IMR-90 (cell line): ENCODE data around the gene DTX1. TPM values are rescaled to one million over a fixed set of nuclear protein-coding genes. Genes with fewer than 3 reads are reported as not detected.

Experiments
- ATAC-seq: fragments of 200-7000 bp; cut with Tn5 transposase; 2 replicates; pipeline ENCODE4 v1.9.1; 2020; ENCODE audit warnings: low read depth, mild to moderate bottlenecking, moderate library complexity
- BruUV-seq: library from RNA; stranded (reverse); fragments of 400-500 nt; replicated peaks from 2 replicates; lab custom pipeline; 2021; lab: Mats Ljungman, UMichigan
- CTCF ChIA-PET: fragments of 300-600 bp; formaldehyde crosslinking; extraction: SDS; loops from one replicate; lab custom pipeline; 2021; ENCODE audit warnings: antibody characterized with exemption; lab: Yijun Ruan, JAX
- POLR2A ChIA-PET: fragments of 300-600 bp; sonication (Branson Sonifier 250); formaldehyde crosslinking; loops from one replicate; lab custom pipeline; 2022; ENCODE audit warnings: antibody characterized with exemption; ENCODE audit not compliant: unreplicated experiment; lab: Charles Lee
- DNase-seq: peaks from one replicate; pipeline ENCODE4 v3.0.0; 2013
- H2AFZ ChIP-seq: replicated peaks from 2 replicates; pipeline ENCODE3; 2013; ENCODE audit warnings: low read length, mild to moderate bottlenecking; ENCODE audit not compliant: poor library complexity
- H2AK5ac ChIP-seq: 2 replicates; pipeline ENCODE4 v1.6.1; 2013; ENCODE audit warnings: low read depth, low read length, inconsistent platforms
- H2AK9ac ChIP-seq: replicated peaks from 2 replicates; pipeline ENCODE3; 2013; ENCODE audit warnings: mild to moderate bottlenecking, low read depth, low read length, moderate library complexity; ENCODE audit not compliant: poor library complexity
- H2BK120ac ChIP-seq: 2 replicates; pipeline ENCODE4 v1.6.1; 2013; ENCODE audit warnings: low read depth, low read length, inconsistent platforms
- H2BK15ac ChIP-seq: 3 replicates; pipeline ENCODE4 v1.6.1; 2013; ENCODE audit warnings: low read depth, low read length, inconsistent platforms
- H2BK20ac ChIP-seq: 2 replicates; pipeline ENCODE4 v1.6.1; 2013; ENCODE audit warnings: low read depth, mild to moderate bottlenecking, inconsistent platforms, low read length, moderate library complexity
- H2BK5ac ChIP-seq: 2 replicates; pipeline ENCODE4 v1.6.1; 2013; ENCODE audit warnings: mild to moderate bottlenecking, low read depth, low read length, inconsistent platforms; ENCODE audit not compliant: poor library complexity, severe bottlenecking
- H3K14ac ChIP-seq: replicated peaks from 2 replicates; pipeline ENCODE4 v1.6.1; 2013; ENCODE audit warnings: low read depth, low read length, inconsistent platforms
- H3K18ac ChIP-seq: 2 replicates; pipeline ENCODE4 v1.6.1; 2013; ENCODE audit warnings: low read depth, low read length, control low read depth
- H3K23ac ChIP-seq: 2 replicates; pipeline ENCODE4 v1.6.1; 2013; ENCODE audit warnings: low read depth, low read length, inconsistent platforms
- H3K27ac ChIP-seq: 2 replicates; pipeline ENCODE4 v1.5.1; 2013; ENCODE audit warnings: mild to moderate bottlenecking, control low read depth, low read length; ENCODE audit not compliant: insufficient read depth
- H3K27me3 ChIP-seq: 2 replicates; pipeline ENCODE4 v1.6.1; 2013; ENCODE audit warnings: low read length; ENCODE audit not compliant: control insufficient read depth, insufficient read depth
- H3K36me3 ChIP-seq: 2 replicates; pipeline ENCODE4 v1.6.1; 2013; ENCODE audit warnings: low read length, mixed read lengths; ENCODE audit not compliant: control insufficient read depth, insufficient read depth
- H3K4ac ChIP-seq: 2 replicates; pipeline ENCODE4 v1.6.1; 2013; ENCODE audit warnings: low read depth, low read length, inconsistent platforms
- H3K4me1 ChIP-seq: 2 replicates; pipeline ENCODE4 v1.6.1; 2013; ENCODE audit warnings: low read length, mixed read lengths; ENCODE audit not compliant: control insufficient read depth, insufficient read depth
- H3K4me2 ChIP-seq: 2 replicates; pipeline ENCODE4 v1.6.1; 2013; ENCODE audit warnings: low read depth, mild to moderate bottlenecking, control low read depth, low read length, moderate library complexity
- H3K4me3 ChIP-seq: 2 replicates; pipeline ENCODE4 v1.5.1; 2013; ENCODE audit warnings: low read depth, mild to moderate bottlenecking, control low read depth, low read length, moderate library complexity; ENCODE audit not compliant: insufficient read depth
- H3K56ac ChIP-seq: 2 replicates; pipeline ENCODE4 v1.6.1; 2013; ENCODE audit warnings: low read length, inconsistent platforms; ENCODE audit not compliant: insufficient read depth; ENCODE audit errors: extremely low read depth
- H3K79me1 ChIP-seq, 2 experiments: 2 replicates each; pipeline ENCODE4 v1.6.1; 2013; ENCODE audit warnings: low read length in 2 of 2, inconsistent platforms in 1 of 2, low read depth in 1 of 2
- H3K9ac ChIP-seq: 2 replicates; pipeline ENCODE4 v1.6.1; 2013; ENCODE audit warnings: low read depth, low read length, control low read depth
- H3K9me1 ChIP-seq: 2 replicates; pipeline ENCODE4 v1.6.1; 2013; ENCODE audit warnings: low read length, inconsistent platforms; ENCODE audit not compliant: insufficient read depth
- H3K9me3 ChIP-seq: 2 replicates; pipeline ENCODE4 v1.6.1; 2013; ENCODE audit warnings: low read length; ENCODE audit not compliant: control insufficient read depth, insufficient read depth
- H4K20me1 ChIP-seq: 2 replicates; pipeline ENCODE4 v1.6.1; 2013; ENCODE audit warnings: low read length, inconsistent platforms; ENCODE audit not compliant: insufficient read depth
- H4K5ac ChIP-seq: 2 replicates; pipeline ENCODE4 v1.6.1; 2013; ENCODE audit warnings: mild to moderate bottlenecking, low read depth, low read length, control low read depth
- H4K8ac ChIP-seq, 2 experiments: 2 replicates each; pipeline ENCODE4 v1.6.1; 2013; ENCODE audit warnings: low read depth in 2 of 2, low read length in 2 of 2, control low read depth in 1 of 2, inconsistent platforms in 1 of 2
- H4K91ac ChIP-seq: 2 replicates; pipeline ENCODE4 v1.6.1; 2013; ENCODE audit warnings: low read depth, low read length, inconsistent platforms; ENCODE audit not compliant: insufficient read depth
- MAFK ChIP-seq: IDR thresholded peaks from 2 replicates; pipeline ENCODE4 v1.6.1; 2012; ENCODE audit warnings: low read depth, low read length, improper control_type of control experiment
- RAD21 ChIP-seq: IDR thresholded peaks from 2 replicates; pipeline ENCODE4 v1.6.1; 2012; ENCODE audit warnings: low read length, improper control_type of control experiment
- RCOR1 ChIP-seq: IDR thresholded peaks from 2 replicates; pipeline ENCODE4 v1.6.1; 2012; ENCODE audit warnings: mild to moderate bottlenecking, low read length, improper control_type of control experiment; ENCODE audit not compliant: insufficient replicate concordance
- WGBS, 2 experiments: methylation state at CpG; one replicate each; pipeline versions ENCODE4 v1.1.5 to v1.1.7; 2013; ENCODE audit warnings: missing lambda C conversion rate in 2 of 2; ENCODE audit not compliant: insufficient read length in 1 of 2; ENCODE audit errors: extremely low coverage in 2 of 2; 5-methylcytosine and 5-hydroxymethylcytosine counted together
- dilution Hi-C: fragments of 300-500 bp; cut with HindIII; formaldehyde crosslinking; loops from one replicate; pipeline ENCODE4 v1.14.3; 2018; ENCODE audit warnings: low sequenced_read_pairs; ENCODE audit not compliant: unreplicated experiment
- in situ Hi-C: fragments of 300-500 bp; cut with MboI; formaldehyde crosslinking; loops from 3 replicates; pipeline ENCODE4 v1.14.3; 2019; ENCODE audit warnings: low sequenced_read_pairs, inconsistent platforms, mixed read lengths
- intact Hi-C: fragments of 100-400 bp; cut with micrococcal nuclease; formaldehyde crosslinking; loops from 2 replicates; pipeline ENCODE4 v1.10.0; 2022
- polyA plus RNA-seq, 3 experiments: library from polyadenylated mRNA; depleted of rRNA; stranded (reverse); fragments of >200 nt; gene quantifications; 2 replicates each; pipeline ENCODE4 v1.2.3, GENCODE V29; 2012; ENCODE audit warnings: low replicate concordance in 1 of 3
- total RNA-seq: library from RNA; depleted of rRNA; stranded (reverse); fragments of >200 nt; gene quantifications from 2 replicates; pipeline ENCODE4 v1.2.3, GENCODE V29; 2012
- TF ChIP-seq, protein P1 (sequence below): conservative IDR thresholded peaks from 2 replicates; pipeline ENCODE4 v1.5.1; 2012; ENCODE audit warnings: mild to moderate bottlenecking, low read depth, low read length, improper control_type of control experiment
- TF ChIP-seq, protein P2 (sequence below): fragments of 150-350 bp; IDR thresholded peaks from 2 replicates; pipeline ENCODE4 v1.6.1; 2016; ENCODE audit warnings: low read depth, mild to moderate bottlenecking, low read length, moderate library complexity, borderline replicate concordance

DTX1 gene
- total and polyA plus RNA-seq, 2 of the 4 experiments (the other 2 are of a cell fraction): not detected

DNA sequence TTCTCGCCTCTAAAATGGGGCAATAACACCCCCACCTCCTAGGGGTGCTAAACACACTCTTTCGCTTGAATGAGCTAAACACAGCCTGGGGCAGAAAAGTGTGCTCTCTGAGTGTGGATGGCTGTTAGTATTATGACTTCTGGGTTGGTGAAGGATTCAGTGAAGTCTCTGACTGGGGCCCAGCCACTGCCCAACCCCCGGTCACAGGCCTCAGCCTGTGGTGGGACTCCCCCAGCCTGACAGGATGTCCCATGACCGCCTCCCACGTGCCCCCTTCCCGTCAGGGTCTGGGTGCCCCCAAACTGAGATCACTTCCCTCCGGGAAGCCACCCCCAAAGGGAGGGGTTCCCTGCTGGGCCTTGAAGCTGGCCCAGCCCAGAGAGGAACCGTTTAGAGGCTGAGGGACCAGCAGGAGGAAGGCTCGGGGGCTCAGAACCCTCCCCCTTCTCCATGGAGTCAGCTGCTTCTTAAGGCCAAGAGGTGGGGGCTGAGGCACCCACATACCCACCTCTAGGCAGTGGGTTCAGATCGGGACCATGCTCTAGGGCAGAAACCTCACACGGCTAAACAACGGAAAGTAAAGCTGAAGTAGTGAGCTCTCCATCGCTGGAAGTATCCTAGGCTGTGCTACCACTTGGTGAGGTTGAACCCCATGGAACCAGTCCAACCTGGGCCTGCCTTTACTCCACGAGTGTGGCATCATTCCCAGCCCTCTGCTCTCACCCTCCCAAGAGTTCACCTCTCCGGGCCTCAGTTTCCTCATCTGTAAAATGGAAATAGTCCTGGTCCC, 13.8 kb downstream of the DTX1 start:
- Histone ChIP-seq H2AK5ac (no peak overlapping the region), H2AFZ (no peak overlapping the region), H3K4me1 (no peaks in the 10 kb centered on the region), H3K4me2 (no peak overlapping the region), H2BK15ac (no peak overlapping the region), H3K9ac (no peak overlapping the region), H3K4me3 (no peak overlapping the region), H3K9me1 (no peaks in the 10 kb centered on the region), H2AK9ac (no peak overlapping the region), H3K36me3 (no peaks in the 10 kb centered on the region), H2BK5ac (no peak overlapping the region), H4K91ac (no peak overlapping the region), H3K27me3 (peaks cover 5% of the 10 kb centered on the region), H3K18ac (no peak overlapping the region), H3K79me1 (no peaks in the 10 kb centered on the region), H3K23ac (no peak overlapping the region), H4K20me1 (no peaks in the 10 kb centered on the region), H3K4ac (no peak overlapping the region), H3K14ac (no peak overlapping the region), H2BK120ac (no peak overlapping the region), H4K5ac (no peak overlapping the region), H4K8ac (no peak overlapping the region), H2BK20ac (no peak overlapping the region), H3K56ac (no peak overlapping the region), H3K9me3 (no peaks in the 10 kb centered on the region), H3K27ac (no peak overlapping the region)
- BruUV-seq: no TSS peak
- POLR2A ChIA-PET: no interaction called here
- DNase-seq: no peak
- dilution Hi-C loops: no loop called here
- no peak for ATAC-seq
- CTCF ChIA-PET: no interaction called here
- TF ChIP-seq, protein P1, sequence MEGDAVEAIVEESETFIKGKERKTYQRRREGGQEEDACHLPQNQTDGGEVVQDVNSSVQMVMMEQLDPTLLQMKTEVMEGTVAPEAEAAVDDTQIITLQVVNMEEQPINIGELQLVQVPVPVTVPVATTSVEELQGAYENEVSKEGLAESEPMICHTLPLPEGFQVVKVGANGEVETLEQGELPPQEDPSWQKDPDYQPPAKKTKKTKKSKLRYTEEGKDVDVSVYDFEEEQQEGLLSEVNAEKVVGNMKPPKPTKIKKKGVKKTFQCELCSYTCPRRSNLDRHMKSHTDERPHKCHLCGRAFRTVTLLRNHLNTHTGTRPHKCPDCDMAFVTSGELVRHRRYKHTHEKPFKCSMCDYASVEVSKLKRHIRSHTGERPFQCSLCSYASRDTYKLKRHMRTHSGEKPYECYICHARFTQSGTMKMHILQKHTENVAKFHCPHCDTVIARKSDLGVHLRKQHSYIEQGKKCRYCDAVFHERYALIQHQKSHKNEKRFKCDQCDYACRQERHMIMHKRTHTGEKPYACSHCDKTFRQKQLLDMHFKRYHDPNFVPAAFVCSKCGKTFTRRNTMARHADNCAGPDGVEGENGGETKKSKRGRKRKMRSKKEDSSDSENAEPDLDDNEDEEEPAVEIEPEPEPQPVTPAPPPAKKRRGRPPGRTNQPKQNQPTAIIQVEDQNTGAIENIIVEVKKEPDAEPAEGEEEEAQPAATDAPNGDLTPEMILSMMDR: no peak
- TF ChIP-seq RCOR1 (no peak), MAFK (no peak), RAD21 (no peak)
- TF ChIP-seq, protein P2, sequence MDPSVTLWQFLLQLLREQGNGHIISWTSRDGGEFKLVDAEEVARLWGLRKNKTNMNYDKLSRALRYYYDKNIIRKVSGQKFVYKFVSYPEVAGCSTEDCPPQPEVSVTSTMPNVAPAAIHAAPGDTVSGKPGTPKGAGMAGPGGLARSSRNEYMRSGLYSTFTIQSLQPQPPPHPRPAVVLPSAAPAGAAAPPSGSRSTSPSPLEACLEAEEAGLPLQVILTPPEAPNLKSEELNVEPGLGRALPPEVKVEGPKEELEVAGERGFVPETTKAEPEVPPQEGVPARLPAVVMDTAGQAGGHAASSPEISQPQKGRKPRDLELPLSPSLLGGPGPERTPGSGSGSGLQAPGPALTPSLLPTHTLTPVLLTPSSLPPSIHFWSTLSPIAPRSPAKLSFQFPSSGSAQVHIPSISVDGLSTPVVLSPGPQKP: no peak
- no CpG with 5 or more reads among the region's 15 CpGs for WGBS, 2 experiments
- intact Hi-C loops: no loop called here
- in situ Hi-C loops: no loop called here
